H1 (cell line): ENCODE measurements around the gene CTIF. TPM values are rescaled to one million over a fixed set of nuclear protein-coding genes. Genes with fewer than 3 reads are reported as not detected.

Source experiments
- GABPA ChIP-seq: IDR thresholded peaks from 2 replicates; pipeline ENCODE4 v1.6.1; 2011; ENCODE audit warnings: mild to moderate bottlenecking, low read length, moderate library complexity, borderline replicate concordance; ENCODE audit not compliant: insufficient read depth
- NANOG ChIP-seq: IDR thresholded peaks from 2 replicates; pipeline ENCODE4 v1.6.1; 2011; ENCODE audit warnings: low read length, low read depth, mild to moderate bottlenecking, inconsistent platforms; ENCODE audit not compliant: insufficient read depth, poor library complexity, severe bottlenecking
- polyA plus RNA-seq, 7 experiments: library from polyadenylated mRNA; depleted of rRNA in 3 of 7; stranded (reverse) in 5 of 7; unstranded in 2 of 7; fragments of >200 nt in 5 of 7; fragments of 200-250 nt in 2 of 7; gene quantifications; 1 replicate in 5 of 7; 2 replicates in 1 of 7; 4 replicates in 1 of 7; pipeline versions ENCODE4 v1.2.1 to v1.2.3, GENCODE V29; 2011 to 2013; ENCODE audit warnings: missing spikeins in 2 of 7, mixed read lengths in 2 of 7
- total RNA-seq: library from RNA; stranded (reverse); fragmentation: NEBNext Ultra II Directional; extraction: Animal tissue kit (Norgen Biotek cat#: 25700); gene quantifications from 2 replicates; pipeline ENCODE4 v1.2.1, GENCODE V29; 2021
- TF ChIP-seq, protein P1 (sequence below): IDR thresholded peaks from 2 replicates; pipeline ENCODE4 v1.6.1; 2011; ENCODE audit warnings: low read length, improper control_type of control experiment

Gene CTIF
- total and polyA plus RNA-seq, 2 of the 8 experiments (the other 6 are each of a cell fraction or from before 2014, with no cell fraction given) = 9.0 to 17.8 TPM

DNA sequence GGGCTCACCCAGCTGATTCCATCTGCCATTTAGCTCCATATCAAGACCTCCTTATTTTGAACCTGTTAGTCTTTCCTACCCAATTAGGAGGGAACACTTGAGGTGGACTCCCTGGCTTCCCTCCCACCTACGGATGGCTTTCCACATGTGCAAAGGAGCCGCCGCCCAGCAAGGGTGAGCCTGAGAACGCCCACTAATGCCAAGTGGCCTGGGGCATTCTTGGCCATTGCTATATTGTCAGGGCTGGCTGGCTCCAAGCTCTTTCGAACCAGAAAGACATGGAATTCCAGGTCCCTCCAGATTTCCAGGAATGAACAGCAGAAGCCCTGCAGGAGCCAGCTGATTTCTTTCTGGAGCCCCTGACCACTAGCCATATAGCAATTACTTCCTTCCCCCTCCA is 215.7 kb downstream of the CTIF start (continued):
- TF ChIP-seq, protein P1, sequence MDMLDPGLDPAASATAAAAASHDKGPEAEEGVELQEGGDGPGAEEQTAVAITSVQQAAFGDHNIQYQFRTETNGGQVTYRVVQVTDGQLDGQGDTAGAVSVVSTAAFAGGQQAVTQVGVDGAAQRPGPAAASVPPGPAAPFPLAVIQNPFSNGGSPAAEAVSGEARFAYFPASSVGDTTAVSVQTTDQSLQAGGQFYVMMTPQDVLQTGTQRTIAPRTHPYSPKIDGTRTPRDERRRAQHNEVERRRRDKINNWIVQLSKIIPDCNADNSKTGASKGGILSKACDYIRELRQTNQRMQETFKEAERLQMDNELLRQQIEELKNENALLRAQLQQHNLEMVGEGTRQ = no peak
- TF ChIP-seq GABPA = no peak
- TF ChIP-seq NANOG = no peak
- TF ChIP-seq, all 59 proteins: peak for 0
